ENCODE data around the gene TYRO3. TPM values are rescaled to one million over a fixed set of nuclear protein-coding genes. Genes with fewer than 3 reads are reported as not detected.

The TYRO3 gene
- total and polyA plus RNA-seq, 2 experiments from 2014 or later, result 71.0 to 109 TPM

GRCh38 chr15:41565702-41566101 is 6.7 kb downstream of the TYRO3 start:
- WGBS (ENCODE audit: low lambda C conversion rate, missing lambda C conversion rate), result 57% methylated on average over 3 of the region's 3 CpGs
- no peaks in the 10 kb centered on the region for H3K36me3 ChIP-seq (replicated peaks; ENCODE audit: insufficient read depth, low read depth)

GRCh38 chr15:41566121-41566885 is 7.3 kb downstream of the TYRO3 start:
- Histone ChIP-seq H3K79me2 (peaks cover 11% of the 10 kb centered on the region), H2AFZ (no peak overlapping the region), H3K4me3 (no peak overlapping the region), H3K27me3 (no peaks in the 10 kb centered on the region), H3K4me1 (ENCODE audit: insufficient read depth) (peaks cover 81% of the 10 kb centered on the region), H3K9me3 (ENCODE audit: low read depth) (no peaks in the 10 kb centered on the region), H4K20me1 (ENCODE audit: insufficient read depth, poor library complexity, severe bottlenecking) (no peaks in the 10 kb centered on the region), H3K9me2 (replicated peaks; ENCODE audit: insufficient read depth) (no peaks in the 10 kb centered on the region), H3K27ac (peak overlapping the region; percentile 95), H3K36me3 (replicated peaks; ENCODE audit: insufficient read depth, low read depth) (no peaks in the 10 kb centered on the region), H3K4me2 (peak overlapping the region; percentile 33)
- no peak for DNase-seq (ENCODE audit: low spot score)
- WGBS (ENCODE audit: low lambda C conversion rate, missing lambda C conversion rate), result 66% methylated on average over 9 of the region's 9 CpGs
- TF ChIP-seq CTCF (IDR thresholded peaks at IDR 0.05; ENCODE audit: poor library complexity) (no peak), EZH2 (IDR thresholded peaks at IDR 0.05; ENCODE audit: borderline replicate concordance) (no peak), EZH2phosphoT487 (IDR thresholded peaks at IDR 0.05; ENCODE audit: low read depth, severe bottlenecking, unreplicated experiment) (no peak)

More at GRCh38 chr15:41565702-41566101, 6.7 kb downstream of the TYRO3 start:
- Histone ChIP-seq H3K9me2 (replicated peaks; ENCODE audit: insufficient read depth) (no peaks in the 10 kb centered on the region), H3K27me3 (no peaks in the 10 kb centered on the region), H2AFZ (no peak overlapping the region), H4K20me1 (ENCODE audit: insufficient read depth, poor library complexity, severe bottlenecking) (no peaks in the 10 kb centered on the region), H3K4me2 (no peak overlapping the region), H3K4me3 (no peak overlapping the region), H3K79me2 (peaks cover 14% of the 10 kb centered on the region), H3K9me3 (ENCODE audit: low read depth) (no peaks in the 10 kb centered on the region), H3K4me1 (ENCODE audit: insufficient read depth) (peaks cover 87% of the 10 kb centered on the region), H3K27ac (peak overlapping the region; percentile 95)
- TF ChIP-seq CTCF (IDR thresholded peaks at IDR 0.05; ENCODE audit: poor library complexity) (no peak), EZH2 (IDR thresholded peaks at IDR 0.05; ENCODE audit: borderline replicate concordance) (no peak), EZH2phosphoT487 (IDR thresholded peaks at IDR 0.05; ENCODE audit: low read depth, severe bottlenecking, unreplicated experiment) (no peak)
- DNase-seq (ENCODE audit: low spot score), result no peak

- Histone ChIP-seq H4K20me1 (ENCODE audit: insufficient read depth, poor library complexity, severe bottlenecking) (no peaks in the 10 kb centered on the region), H3K27me3 (no peaks in the 10 kb centered on the region), H3K9me3 (ENCODE audit: low read depth) (no peaks in the 10 kb centered on the region), H2AFZ (no peak overlapping the region), H3K79me2 (peaks cover 7% of the 10 kb centered on the region), H3K27ac (peak overlapping the region; percentile 95), H3K9me2 (replicated peaks; ENCODE audit: insufficient read depth) (no peaks in the 10 kb centered on the region), H3K4me3 (no peak overlapping the region), H3K36me3 (replicated peaks; ENCODE audit: insufficient read depth, low read depth) (no peaks in the 10 kb centered on the region), H3K4me1 (ENCODE audit: insufficient read depth) (peaks cover 72% of the 10 kb centered on the region), H3K4me2 (peak overlapping the region; percentile 73)
- TF ChIP-seq EZH2 (IDR thresholded peaks at IDR 0.05; ENCODE audit: borderline replicate concordance) (no peak), CTCF (IDR thresholded peaks at IDR 0.05; ENCODE audit: poor library complexity) (no peak), EZH2phosphoT487 (IDR thresholded peaks at IDR 0.05; ENCODE audit: low read depth, severe bottlenecking, unreplicated experiment) (no peak)
- WGBS (ENCODE audit: low lambda C conversion rate, missing lambda C conversion rate), result 80% methylated on average over 6 of the region's 6 CpGs
- no peak for DNase-seq (ENCODE audit: low spot score)
Observed at GRCh38 chr15:41567261-41567660, 8.2 kb downstream of the TYRO3 start.

Measured in hepatocyte (in vitro differentiated cells).